Activated CD4-positive, alpha-beta T cell treated with anti-CD3 and anti-CD28 coated beads for 1 hour (primary cell): ENCODE results near the gene TALDO1.

Experiments used
- DNase-seq: peaks from one replicate; pipeline ENCODE4 v3.0.0-alpha.2; 2020

TALDO1 gene

DNA sequence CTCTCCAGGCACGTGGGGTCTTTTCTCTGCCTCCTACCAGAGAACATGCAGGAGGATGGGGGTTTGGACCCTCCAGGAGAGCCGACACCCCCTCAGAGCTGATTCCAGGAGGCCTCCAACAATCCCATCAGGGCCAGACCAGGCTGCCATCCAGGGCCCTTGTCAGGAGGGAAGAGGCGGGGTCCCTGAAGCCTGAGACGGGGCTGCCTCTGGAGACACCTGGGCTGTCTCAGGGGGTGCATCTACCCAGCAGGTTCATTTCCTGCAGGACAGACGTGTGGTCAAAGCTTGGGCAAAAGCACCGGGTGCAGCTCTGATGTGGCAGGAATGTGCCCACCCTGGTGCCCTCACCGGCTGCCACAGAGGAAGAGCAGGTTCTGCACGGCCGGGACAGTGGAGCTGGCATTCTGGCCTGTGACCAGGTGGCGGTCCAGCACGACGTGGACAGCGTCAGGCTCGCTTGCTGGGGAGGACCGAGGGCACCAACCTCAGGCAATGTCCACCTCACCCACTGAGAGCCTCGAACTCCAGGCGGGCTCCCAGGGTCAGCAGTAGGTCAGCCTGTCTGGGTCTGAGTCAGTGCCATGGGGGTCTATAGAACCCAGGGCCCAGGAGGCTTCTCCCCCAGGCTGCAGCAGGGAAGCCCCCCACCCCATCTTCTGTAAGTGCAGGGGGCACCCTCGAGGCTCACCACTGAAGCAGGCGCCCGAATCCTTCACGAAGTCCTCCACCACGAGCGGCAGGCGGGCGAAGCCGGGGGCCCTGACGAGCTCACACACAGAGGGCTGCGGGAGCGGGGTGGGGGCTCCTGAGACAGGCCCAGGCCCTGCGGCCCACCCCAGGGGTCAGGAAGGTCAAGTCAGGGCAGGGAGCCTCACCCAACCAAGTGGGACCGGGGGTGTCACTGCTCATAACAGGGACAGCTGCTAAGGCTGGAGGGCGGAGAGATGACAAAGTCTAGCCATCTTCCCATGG lies 23.7 kb downstream of the TALDO1 start:
- no peak for DNase-seq

DNA sequence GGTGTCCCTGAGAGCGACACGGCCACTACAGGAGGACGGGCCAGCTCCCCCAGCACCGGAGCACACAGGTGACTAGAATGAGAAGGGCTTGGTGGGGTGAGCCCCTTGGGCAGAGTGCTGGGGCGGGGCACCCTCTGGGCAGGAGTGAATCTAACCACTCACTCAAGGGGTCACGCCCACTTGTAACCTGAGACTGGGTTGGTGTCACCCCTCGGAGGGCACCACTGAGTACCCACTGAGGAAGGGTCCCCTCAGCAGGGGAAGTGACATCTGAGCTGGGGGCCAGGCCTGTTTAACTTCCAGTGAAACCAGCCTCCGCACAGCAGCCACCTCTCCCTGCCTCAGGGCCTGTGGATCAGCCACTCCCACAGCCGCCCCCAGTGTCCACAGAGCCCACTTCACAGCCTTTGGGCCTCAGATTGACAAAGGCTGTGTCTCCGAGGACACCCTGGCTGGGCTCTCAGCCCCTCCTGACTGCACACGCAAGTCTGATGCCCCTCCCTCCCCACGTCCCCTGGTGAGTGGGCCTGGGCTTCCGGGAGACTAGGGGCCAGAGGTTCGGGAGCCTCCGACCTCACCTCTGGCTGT lies 24.4 kb downstream of the TALDO1 start:
- no peak for DNase-seq

DNA sequence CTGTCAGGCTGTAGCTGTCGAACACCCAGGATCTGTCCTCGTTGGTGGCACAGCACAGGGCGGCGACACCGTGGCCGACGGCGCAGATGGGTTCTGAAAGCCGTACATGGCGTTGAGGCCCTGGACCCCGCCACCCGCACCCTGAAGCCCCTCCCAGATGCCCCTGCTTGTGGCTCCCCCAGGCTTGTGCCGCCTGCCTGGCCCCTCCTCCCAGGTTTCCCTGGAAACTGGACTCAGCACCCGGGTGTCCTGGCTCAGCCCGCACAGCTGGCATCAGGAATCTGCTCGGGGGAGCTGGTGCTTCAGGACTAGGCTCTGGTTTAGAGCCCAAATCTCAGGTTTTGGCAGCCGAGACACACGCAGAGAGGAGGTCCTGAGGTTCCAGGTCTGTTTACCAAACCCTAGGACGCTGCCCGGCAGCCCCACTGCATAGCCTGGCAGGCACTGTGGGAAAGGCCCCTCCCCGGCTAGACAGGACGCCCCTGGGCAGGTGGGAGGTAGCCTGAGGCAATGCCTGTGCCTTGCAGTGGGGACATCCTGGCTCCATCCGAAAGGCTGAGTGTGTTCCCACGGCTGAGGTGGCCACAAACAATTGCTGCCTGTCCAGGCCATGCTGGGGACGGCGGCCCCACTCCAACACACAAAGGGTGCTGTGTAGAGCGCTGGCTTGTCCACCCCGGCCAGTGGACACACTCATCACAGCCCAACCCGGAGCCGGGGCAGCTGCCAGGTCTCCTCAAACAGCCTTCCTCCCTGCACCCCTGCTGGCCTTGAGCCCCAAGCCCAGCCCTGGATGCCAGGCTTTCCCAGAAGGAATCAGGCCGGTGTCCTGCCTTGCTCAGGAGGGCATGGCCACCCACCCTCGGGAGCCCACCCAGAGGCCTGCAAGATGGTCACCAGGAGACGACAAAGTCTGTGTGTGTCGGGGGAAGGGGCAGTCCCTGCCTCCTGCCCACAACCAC lies 25.4 kb downstream of the TALDO1 start:
- DNase-seq = no peak

DNA sequence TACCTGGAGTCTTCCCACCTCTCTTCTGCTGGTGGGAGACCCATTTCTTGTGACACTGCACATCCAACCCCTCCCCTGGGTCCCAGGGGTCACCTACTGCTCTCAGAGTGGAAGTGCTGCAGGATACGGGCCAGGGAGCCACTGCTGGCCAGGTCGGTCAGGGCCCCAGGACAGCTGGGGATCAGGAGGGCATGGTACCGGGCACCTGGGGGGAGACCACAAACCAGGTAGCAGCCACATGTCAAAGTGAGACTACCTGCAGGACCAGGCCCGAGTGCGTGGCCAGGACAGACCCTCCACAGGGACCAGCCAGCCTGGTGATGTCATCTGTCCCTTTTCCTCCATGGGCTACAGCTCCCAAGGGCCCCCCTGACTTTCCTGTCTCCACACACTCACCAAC lies 26.2 kb downstream of the TALDO1 start:
- no peak for DNase-seq

DNA sequence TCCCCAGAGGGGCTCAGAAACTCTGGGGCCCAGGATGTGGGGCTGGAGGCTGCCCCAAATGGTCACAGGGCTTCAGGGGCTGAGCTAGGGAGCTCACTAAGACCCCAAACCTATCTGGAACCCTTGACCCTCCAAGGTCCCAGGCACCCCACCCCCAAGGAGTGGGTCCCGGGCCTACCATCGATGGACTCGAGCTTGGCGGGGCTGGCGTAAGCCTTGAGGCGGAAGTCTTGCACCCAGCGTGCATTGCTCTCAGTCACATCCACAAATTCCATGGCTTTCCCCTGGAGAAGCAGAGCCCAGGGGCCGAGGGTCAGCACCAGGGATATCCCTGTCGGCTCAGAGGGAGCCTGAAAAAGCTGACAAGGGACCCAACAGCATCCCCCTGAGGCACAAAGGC lies 26.6 kb downstream of the TALDO1 start:
- DNase-seq = no peak

DNA sequence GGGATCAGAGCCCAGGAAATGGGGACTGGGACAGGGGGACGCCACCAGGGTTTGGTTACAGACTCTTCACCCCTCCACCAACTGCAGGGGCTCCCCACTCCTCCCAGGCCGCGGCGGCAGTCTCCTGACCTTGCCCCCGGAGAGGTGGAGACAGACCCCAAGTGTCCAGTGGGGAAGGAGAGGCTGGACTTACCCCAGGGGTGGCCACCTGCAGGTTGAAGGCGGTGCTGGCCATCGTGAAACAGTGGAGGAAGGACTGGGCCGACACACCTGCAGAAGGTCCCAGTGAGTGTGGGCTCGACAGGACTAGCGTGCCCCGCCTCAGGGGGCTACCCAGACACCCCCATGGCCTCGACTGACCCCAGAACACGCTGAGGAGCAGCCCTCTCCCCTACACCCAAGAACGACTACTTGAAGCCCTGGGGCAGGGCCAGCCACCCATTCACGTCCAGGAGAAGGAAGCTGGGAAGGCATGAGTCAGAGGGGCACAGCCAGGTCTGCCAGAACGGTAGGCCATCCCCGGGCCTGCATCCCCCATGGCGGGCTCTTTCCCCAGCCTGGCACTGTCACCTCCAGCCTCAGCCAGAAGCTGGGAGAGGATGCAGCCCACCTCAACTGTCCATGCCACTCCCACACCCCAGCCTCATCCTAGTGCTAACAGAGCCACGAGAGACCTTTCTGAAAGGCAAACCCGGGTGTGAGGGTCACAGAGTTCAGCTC lies 27.8 kb downstream of the TALDO1 start:
- DNase-seq = no peak

DNA sequence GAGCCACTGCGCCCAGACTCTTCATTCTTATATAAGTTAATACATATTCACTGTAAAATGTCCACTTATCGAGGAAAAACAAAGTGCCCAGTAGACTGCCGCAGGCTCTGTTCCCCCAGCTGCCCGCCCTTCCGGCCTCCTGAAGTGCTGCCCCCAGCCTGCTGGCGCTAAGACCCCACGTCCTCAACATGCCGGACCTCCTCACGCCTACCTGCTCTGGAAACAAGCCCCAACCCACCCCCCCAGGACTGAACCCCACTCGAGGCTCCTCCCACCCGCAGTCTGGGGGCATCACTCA lies 28.9 kb downstream of the TALDO1 start:
- DNase-seq = no peak

DNA sequence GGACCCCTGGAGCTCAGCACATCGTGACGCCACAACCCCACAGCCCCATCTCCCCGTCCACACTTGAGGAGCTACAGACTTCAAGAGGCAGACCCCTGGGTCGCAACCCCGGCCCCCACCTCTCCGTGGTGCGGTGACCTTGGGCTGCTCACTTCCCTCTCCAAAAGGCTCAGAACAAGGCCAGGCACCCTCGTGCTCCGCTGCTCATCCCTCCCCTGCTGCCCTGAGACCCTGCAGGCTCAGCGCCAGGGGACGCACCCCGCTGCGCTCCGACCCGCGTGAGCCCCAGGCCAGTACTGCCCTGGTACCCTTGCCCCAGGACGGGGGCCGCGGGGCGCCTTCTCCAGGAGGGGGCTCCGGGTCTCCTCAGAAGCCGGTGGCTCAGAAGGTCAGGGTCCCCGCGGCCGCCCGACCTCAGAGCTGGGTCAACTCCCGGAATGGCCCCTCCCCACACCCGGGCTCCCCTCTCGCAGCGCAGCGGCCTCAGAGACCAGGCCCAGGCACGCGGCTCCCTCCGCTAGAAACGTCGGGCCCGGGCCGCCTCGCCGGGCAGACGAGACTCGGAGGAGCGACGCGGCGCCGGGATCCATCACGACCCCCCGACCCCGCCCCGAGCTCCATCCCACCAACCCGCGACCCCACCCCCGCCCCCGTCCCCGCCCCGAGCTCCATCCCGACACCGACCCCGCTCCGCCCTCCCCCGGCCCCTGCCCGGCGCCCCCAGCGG lies 29.5 kb downstream of the TALDO1 start:
- DNase-seq = no peak

DNA sequence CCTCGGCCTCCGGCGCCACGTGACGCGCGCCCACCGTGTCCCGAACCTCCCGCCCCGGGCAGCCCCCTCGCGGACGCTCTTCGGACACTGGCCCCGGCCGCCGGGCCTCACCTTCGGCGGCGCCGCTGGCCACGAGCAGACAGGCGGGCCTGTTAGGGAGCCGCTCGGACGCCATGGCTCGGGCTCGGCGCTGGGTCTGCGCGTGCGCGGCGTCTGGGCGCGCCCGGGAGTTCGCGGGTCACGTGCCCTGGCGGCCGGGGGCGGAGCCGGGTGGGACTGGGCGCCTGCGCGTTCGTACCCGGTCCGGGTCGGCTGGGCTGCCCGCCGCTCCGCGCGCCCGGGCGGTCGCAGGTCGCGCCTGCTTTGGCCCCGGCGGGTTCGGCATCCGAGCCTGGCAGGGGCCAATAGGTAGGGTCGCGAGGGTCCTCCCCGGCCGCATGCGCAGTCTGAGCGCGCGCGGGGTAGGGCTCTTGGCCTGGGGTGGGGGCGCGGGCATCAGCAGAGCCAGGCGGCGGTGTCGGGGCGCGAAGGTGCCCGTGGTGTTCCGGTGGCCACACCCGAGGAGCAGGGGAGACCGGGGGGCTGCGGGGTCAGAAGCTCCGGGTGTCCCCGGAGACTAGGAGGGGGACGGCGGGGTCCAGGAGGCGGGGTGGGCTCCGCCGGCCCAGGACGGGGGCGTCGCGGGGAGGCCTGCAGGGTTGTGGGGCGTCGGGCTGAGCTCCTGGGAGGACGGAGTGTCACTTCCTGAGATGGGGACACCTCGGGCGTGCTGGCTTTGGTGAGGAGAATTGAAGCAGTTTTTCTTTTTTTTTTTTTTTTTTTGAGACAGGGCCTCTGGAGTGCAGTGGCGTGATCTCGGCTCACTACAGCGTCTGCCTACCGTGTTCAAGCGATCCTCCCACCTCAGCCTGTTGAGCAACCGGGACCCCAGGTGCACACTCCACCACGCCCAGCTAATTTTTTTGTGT lies 30.3 kb downstream of the TALDO1 start, which contains the start of gene GATD1:
TSS of gene GATD1 (minus strand) at position 200 of the 968 bp plus-strand sequence. CDS start at position 175, 25 bp downstream.
- DNase-seq = peak; percentile 91

DNA sequence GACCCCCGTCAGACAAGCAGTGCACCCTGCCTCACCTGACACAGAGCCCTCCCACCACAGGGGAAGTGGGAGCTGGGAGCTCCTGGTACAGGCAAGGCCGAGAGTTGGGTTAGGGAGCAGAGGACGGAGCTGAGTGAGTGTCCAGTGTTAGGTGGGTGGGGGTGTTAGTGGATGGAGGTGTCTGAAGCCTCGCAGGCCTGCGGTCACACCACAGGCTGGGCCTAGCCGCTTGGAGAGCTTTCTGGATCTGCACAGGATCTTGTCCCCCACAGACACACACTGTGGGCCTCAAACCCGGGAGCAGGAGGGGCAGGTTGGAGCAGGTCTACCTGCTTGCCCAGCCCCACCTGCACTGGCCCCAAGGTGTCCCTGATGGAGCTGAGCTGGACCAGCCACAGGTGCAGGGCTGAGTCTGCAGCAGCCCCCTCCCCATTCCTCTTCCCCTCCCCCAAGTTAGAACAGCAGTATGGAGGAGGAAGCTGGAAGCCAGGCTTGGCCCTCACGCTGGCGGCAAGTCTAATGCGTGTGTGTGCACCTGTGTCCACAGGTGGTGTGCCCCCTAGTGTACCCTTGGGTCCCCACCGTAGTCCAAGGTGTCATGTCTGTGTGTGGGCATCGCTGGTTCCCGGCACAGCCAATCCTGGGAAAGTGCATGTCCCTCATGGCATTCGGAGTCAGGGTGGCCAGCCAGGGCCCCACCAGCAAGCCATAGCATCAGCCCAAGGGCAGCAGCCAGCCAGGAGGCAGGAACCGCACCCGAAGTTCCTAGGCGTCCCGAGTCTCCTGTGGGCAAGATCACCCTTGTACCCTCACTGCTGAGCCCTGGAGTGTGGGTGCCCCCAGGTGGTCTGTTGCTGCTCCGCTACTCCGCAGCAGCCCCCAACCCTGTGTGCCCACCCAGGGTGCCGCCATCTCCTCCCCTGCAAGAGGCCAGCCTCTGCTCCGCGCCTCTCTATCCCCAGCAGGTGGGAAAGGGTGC lies 32.0 kb downstream of the TALDO1 start:
- no peak for DNase-seq

DNA sequence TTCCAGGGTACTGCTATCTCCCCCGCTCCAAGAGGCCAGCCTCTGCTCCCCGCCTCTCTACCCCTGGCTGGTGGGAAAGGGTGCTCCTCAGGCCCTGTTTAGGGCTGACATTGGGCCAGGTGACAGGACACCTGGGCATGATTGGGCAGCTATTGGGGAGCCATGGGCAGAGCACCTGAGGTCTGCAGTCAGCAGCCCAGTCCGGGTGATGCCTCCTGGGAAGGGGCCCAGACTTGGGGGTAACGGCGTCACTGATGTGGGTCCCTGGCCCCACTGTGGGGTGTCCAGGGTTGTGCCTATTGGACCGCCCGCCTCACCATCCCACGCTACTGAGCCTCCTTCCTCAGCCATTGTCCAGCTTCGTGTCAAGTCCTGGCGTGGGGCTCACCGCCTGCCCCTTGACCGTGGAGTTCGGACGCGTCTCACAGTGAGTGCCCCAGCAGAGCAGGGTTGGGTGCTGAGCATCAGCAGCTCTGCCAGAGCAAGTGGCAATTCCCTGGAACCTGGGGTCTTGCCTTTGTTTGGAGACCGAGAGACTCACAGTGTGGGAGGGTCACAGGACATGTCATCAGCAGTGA lies 32.8 kb downstream of the TALDO1 start:
- no peak for DNase-seq

DNA sequence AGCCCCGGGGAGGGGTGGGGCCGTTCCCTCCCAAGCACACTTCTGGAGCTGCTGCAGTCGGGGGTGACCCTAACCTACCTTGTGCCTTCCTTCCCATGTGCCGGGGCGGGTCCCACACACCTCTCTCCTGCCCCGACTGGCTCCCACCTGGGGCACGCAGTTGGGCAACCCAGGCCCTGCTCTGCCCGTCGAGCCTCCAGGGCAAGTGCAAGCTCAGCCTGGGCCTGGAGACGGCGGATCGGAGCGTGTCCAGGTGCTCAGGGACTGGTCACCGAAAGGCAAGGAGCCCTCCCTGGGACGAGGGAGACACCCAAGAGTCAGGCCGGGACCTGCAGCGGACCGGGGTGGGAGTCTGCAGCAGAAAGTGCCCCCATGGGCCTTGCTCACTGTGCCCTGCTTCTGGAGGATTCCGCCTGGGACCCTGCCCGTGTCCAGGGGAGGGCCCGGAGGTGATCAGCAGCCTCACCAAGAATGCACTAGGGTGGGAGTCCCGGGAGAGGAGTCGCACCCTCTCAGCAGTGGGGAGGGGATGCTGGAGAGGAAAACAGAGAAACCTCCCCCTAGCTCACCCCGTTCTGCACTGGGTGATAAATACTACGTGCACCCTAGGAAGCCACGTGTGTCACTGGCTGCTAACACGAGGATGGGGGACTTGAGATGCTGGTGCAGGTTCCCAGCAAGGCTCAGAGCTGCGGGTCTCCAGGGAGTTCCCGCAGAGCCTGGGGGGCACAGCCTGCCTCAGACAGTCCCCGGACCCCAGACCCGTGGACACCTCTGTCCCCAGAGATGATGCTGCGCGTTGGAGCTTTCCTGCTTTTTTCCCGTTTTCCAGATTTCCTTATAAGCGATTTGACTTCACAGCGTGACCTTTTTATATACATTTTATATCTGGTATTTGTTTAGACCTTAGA lies 35.3 kb downstream of the TALDO1 start:
- DNase-seq = no peak

DNA sequence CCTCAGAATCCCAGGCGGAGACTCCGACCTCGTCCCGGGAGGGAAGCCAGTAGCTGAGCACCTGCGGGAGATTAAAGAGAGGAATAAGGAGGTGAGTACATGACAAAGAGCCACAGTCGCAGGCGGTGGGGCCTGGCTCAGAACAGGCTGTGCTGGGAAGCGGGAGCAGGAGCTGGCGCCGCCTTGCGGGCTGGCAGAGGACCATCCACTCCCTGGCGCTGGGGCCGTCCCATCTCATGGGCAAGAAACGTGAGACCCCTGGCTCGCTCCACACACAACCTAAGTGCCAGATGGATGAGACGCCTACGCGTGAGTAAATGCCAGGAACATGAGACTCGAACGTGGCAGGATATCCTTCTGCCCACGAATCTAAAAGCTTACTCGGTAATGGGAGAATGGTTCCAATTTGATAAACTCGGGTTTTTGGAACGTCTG lies 36.3 kb downstream of the TALDO1 start:
- DNase-seq = no peak

DNA sequence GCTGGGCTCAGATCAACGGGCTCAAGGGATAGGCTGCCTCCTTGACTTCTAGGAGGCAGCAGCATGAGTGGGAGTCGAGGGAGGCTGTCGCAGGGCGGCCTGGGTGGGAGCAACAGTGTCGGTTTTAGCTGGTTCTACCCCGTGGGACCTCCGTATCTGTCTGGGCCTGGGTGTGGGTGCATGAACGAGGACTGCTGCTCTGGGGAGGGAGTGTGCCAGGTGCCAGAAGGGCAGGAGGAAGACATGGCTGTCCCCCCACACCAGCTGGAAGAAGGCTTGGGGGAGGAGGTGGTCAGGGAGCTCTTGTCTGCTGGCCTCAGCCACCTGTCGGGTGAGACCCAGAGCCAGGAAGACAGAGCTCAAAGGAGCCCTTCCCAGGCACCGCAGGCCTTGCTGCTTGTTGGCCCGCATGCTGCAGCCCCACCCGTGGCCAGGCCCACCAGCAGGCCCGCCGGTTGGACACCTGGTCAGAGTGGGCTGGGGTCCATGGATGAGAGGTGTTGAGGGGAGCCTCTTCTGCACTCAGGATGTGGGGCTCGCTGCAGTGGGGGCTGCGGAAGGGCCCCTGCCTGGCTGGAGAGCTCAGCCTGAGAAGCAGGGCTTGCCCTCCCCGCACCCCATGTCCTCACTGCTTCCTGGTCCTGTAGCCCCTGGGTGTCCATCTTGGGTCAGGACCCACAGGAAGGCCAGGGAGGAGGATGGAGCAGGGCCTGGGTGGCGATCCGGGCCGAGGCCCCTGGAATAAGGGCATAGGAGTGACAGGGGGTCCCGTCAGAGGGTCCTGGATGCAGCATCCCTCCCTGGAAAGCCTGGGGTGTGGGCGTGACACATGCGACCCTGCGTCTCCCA lies 39.2 kb downstream of the TALDO1 start:
- no peak for DNase-seq

DNA sequence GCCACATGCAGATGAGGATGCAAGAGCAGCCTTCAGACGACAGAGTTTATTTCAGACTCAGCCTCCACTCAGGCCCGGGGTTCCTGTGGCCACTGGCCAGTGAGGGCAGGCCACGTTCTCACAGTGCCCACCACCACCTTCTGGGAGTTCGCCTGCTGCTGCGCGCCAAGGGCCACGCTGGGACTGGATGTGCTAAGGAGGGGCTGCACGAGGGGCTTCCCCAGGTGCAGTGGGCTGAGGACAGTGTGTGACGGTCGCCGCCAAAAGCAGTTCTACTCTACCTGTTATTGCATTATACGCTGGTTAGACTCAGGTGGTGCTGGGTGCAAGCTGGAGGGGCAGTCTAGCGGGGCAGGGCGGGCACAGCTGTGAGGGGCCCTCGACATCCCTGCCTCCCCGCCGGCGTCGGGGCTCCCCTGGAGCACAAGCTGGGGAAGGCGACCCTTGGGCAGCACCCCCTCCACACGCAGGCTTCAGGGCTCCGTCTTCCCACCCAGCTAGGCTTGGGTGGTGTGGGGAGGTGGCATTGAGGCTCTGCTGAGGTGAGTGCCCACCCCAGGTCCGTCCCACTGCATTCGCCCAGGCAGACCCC lies 39.9 kb downstream of the TALDO1 start:
- no peak for DNase-seq

DNA sequence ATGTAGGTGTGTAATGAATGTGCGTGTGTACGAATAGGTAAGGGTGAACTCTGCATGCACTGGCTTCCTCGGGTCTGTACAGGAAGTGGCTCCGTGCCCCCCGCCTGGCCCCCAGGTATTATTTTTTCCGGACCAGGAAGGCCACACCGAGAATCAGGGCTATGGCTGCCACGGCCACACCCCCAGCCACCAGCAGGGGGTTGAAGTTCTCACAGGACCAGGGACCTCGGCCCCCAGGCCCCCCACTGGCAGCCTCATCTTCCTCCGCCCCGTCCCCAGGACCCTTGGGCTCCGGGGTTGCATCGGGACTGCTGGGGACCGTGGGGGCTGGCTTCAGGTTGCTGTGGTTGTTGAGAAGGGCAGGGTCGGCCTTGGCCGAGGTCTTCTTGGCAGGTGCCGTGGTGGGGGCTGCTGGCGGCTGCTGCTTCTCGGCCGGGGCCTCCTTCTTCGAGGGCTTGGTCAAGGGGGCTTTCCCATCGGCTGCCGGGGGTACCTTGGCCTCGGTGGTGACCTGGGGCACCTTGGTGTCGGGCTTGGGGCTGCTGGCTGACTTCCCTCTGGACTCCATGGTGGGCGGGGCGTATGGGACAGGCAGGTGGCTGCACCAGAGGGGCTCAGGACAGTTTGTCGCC lies 40.9 kb downstream of the TALDO1 start:
- DNase-seq = no peak
